Measurements from ENCODE around the gene BCL2L2. TPM values are rescaled to one million over a fixed set of nuclear protein-coding genes. Genes with fewer than 3 reads are reported as not detected.

The BCL2L2 gene
- polyA plus RNA-seq, 1 of the 3 experiments (the other 2 are of a cell fraction): 30.6 TPM

DNA sequence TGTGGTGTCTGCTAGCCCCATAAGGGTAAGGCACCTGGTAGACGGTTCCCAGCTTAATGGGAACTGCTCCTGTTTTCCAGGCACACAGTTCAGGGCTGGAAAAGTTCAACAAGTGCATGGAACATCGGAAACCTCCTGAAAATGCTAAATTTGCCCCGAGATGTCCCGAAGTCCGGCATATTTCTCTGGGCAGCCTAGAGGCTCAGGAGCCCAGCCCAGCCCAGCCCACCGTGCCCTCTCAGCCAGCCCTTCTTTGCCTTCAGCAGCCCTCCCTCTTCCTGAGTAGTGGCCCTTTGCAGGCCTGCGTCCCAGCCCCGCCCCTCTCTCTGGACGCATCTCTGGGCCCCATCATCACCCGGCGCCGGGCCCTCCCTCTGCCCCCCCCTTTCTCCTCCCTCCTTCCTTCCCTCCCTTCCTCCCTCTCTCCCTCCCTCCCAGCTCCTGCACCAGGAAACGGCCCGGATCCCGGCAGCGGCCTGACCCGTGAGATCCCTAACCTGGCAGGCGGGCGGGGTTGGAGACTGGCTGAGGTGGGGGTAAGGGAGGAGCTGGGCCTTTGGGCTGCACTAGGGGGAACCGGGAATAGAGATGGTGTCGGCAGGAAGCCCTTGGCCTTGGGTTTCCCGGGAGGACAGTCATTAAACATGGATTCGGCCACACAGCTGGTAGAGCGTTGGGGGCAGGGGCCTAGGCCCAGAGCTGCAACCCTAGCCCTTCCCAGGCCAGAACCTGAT lies at the start of gene BCL2L2 (continued):
- TF ChIP-seq, protein P1, sequence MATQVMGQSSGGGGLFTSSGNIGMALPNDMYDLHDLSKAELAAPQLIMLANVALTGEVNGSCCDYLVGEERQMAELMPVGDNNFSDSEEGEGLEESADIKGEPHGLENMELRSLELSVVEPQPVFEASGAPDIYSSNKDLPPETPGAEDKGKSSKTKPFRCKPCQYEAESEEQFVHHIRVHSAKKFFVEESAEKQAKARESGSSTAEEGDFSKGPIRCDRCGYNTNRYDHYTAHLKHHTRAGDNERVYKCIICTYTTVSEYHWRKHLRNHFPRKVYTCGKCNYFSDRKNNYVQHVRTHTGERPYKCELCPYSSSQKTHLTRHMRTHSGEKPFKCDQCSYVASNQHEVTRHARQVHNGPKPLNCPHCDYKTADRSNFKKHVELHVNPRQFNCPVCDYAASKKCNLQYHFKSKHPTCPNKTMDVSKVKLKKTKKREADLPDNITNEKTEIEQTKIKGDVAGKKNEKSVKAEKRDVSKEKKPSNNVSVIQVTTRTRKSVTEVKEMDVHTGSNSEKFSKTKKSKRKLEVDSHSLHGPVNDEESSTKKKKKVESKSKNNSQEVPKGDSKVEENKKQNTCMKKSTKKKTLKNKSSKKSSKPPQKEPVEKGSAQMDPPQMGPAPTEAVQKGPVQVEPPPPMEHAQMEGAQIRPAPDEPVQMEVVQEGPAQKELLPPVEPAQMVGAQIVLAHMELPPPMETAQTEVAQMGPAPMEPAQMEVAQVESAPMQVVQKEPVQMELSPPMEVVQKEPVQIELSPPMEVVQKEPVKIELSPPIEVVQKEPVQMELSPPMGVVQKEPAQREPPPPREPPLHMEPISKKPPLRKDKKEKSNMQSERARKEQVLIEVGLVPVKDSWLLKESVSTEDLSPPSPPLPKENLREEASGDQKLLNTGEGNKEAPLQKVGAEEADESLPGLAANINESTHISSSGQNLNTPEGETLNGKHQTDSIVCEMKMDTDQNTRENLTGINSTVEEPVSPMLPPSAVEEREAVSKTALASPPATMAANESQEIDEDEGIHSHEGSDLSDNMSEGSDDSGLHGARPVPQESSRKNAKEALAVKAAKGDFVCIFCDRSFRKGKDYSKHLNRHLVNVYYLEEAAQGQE (IDR thresholded peaks at IDR 0.05; ENCODE audit: low read depth, low read length): no peak
- TF ChIP-seq, protein P2, sequence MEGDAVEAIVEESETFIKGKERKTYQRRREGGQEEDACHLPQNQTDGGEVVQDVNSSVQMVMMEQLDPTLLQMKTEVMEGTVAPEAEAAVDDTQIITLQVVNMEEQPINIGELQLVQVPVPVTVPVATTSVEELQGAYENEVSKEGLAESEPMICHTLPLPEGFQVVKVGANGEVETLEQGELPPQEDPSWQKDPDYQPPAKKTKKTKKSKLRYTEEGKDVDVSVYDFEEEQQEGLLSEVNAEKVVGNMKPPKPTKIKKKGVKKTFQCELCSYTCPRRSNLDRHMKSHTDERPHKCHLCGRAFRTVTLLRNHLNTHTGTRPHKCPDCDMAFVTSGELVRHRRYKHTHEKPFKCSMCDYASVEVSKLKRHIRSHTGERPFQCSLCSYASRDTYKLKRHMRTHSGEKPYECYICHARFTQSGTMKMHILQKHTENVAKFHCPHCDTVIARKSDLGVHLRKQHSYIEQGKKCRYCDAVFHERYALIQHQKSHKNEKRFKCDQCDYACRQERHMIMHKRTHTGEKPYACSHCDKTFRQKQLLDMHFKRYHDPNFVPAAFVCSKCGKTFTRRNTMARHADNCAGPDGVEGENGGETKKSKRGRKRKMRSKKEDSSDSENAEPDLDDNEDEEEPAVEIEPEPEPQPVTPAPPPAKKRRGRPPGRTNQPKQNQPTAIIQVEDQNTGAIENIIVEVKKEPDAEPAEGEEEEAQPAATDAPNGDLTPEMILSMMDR (IDR thresholded peaks at IDR 0.05): no peak
- TF ChIP-seq, protein P3, sequence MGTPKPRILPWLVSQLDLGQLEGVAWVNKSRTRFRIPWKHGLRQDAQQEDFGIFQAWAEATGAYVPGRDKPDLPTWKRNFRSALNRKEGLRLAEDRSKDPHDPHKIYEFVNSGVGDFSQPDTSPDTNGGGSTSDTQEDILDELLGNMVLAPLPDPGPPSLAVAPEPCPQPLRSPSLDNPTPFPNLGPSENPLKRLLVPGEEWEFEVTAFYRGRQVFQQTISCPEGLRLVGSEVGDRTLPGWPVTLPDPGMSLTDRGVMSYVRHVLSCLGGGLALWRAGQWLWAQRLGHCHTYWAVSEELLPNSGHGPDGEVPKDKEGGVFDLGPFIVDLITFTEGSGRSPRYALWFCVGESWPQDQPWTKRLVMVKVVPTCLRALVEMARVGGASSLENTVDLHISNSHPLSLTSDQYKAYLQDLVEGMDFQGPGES (IDR thresholded peaks at IDR 0.05; ENCODE audit: low read depth, low read length): no peak

DNA sequence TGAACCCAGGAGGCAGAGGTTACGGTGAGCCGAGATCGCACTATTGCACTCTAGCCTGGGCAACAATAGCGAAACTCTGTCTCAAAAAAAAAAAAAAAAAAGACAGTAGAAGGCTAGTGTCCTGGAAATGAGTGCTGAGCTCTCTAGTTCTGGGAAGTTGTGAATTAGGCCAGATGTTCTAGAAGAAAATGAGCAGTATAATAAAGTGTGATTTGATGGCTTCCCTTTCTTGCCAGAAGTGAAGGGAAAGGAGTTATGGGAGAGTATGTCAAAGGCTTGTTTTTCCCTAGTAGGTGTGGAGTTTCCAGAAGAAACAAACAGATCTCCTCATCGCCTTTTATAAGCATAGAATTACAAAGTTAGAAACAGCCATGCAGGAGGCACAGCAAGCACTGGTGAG lies 48.4 kb upstream of the BCL2L2 start:
- H3F3A ChIP-seq (replicated peaks; ENCODE audit: insufficient read depth): peaks cover 3% of the 10 kb centered on the region
- no peak overlapping the region for H3K4me3 ChIP-seq (ENCODE audit: low read depth in 2 of 2, low read length in 1 of 2)
- ChIA-PET CTCF (interaction anchor here (2.0 kb wide), 1 partner anchor 41 kb away, joined by 6 read pairs; no protein-coding TSS in a partner anchor), POLR2A (interaction anchor here (0.7 kb wide), 1 partner anchor 94 kb away, joined by 3 read pairs; the partner anchor contains the start of gene SLC22A17)
- no peak overlapping the region for H3K9ac ChIP-seq
- no peaks in the 10 kb centered on the region for H3K9me2 ChIP-seq
- no peaks in the 10 kb centered on the region for H4K20me1 ChIP-seq (ENCODE audit: insufficient read depth)
- no peak overlapping the region for H3K27ac ChIP-seq (ENCODE audit: low read depth in 2 of 2, low read length in 1 of 2)
- no peaks in the 10 kb centered on the region for H3K4me1 ChIP-seq (ENCODE audit: control insufficient read depth in 1 of 2, insufficient read depth in 2 of 2, low read depth in 1 of 2, low read length in 1 of 2)
- H3K27me3 ChIP-seq (ENCODE audit: insufficient read depth): peaks cover 32% of the 10 kb centered on the region; the same call in 1 of the 2 replicates
- no peaks in the 10 kb centered on the region for H3K79me2 ChIP-seq (ENCODE audit: insufficient read depth)
- DNase-seq: no peak
- WGBS (ENCODE audit: low lambda C conversion rate): 60% methylated on average over 5 of the region's 5 CpGs
- 0 out of 2 replicates have a peak, but pooled peaks cover 3% of the 10 kb centered on the region for H3K9me3 ChIP-seq
- no peak overlapping the region for H3K4me2 ChIP-seq
- no peaks in the 10 kb centered on the region for H3K36me3 ChIP-seq (replicated peaks in 1 of 2; ENCODE audit: control insufficient read depth in 1 of 2, insufficient read depth in 2 of 2, low read length in 1 of 2)
- TF ChIP-seq, protein P4, sequence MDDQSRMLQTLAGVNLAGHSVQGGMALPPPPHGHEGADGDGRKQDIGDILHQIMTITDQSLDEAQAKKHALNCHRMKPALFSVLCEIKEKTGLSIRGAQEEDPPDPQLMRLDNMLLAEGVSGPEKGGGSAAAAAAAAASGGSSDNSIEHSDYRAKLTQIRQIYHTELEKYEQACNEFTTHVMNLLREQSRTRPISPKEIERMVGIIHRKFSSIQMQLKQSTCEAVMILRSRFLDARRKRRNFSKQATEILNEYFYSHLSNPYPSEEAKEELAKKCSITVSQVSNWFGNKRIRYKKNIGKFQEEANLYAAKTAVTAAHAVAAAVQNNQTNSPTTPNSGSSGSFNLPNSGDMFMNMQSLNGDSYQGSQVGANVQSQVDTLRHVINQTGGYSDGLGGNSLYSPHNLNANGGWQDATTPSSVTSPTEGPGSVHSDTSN (IDR thresholded peaks at IDR 0.05): no peak
- H2AFZ ChIP-seq (ENCODE audit: low read depth): no peak overlapping the region
